ENCODE results near the gene PPP2R2C.

PPP2R2C gene

DNA sequence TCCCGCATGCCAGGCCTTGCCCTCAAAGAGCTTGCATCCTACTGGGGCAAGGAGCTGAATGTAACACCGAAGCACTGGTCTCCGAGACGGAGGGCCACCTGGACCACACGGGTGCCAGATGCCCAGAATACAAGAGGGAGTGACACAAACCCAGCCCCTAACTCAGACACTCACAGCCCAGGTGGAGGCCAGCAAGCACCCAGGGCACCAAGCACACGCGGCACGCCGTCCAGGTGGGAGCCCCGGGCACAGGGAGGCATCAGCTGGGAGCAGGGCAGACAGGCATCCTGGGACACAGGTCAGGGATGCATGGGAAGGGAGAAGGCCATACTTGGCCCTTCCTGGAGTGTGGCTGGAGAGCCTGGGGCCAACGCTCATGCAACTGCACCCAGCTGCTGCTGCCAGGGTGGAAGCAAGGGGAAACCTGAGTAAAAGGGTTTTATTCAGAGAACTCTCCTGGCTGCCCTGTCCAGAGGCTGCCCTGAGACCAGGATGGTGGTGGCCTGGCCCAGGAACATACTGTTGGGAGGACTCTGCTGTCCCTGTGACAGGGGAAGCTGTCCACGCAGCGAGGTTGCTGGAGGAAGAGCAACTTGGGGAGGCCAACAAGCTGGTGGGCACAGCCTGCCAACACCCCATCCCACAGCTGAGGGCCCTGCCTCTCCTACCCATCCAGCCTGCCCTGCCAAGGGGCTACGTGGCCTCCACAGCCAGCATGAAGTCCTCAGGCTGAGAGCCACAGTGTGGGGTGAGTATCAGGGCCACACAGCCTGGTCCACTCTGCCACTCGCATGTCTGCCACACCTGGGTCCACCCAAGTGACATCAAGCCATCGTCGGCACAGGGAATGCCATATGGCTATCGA lies 22.2 kb upstream of the PPP2R2C start:
- DNase-seq (ENCODE audit: low read depth in 2 of 2, low spot score in 1 of 2) = no peak

DNA sequence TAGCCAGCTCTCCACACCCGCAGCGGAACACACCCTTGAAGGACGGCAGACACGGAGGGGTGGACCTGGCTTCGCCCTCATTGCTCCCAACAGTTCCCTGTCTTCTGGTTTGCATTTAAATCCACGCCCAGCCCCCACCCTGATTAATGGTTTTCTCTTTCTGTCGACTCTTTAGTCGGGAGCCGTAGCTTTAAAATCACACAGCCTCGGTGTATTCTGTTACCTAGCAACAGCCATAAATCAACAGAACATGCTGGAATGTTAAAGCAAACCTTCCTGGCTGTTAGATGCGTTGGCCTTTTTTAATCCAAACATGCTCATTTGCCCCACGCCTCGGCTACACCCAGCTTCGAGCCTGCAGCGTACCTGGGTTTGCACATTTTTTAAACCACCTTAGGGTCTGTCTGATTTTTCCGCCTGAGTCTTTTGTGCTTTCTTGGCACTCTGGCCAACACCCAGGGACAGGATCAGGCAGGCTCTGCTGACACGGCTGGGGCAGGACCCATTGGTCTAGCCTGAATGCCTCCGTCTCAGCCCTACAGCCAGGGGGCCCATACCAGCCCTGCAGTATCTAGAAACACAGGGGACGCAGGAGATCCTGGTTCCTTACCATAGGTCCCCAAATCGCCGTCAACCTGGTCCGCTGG lies 21.4 kb upstream of the PPP2R2C start:
- DNase-seq (ENCODE audit: low read depth in 2 of 2, low spot score in 1 of 2) = no peak

DNA sequence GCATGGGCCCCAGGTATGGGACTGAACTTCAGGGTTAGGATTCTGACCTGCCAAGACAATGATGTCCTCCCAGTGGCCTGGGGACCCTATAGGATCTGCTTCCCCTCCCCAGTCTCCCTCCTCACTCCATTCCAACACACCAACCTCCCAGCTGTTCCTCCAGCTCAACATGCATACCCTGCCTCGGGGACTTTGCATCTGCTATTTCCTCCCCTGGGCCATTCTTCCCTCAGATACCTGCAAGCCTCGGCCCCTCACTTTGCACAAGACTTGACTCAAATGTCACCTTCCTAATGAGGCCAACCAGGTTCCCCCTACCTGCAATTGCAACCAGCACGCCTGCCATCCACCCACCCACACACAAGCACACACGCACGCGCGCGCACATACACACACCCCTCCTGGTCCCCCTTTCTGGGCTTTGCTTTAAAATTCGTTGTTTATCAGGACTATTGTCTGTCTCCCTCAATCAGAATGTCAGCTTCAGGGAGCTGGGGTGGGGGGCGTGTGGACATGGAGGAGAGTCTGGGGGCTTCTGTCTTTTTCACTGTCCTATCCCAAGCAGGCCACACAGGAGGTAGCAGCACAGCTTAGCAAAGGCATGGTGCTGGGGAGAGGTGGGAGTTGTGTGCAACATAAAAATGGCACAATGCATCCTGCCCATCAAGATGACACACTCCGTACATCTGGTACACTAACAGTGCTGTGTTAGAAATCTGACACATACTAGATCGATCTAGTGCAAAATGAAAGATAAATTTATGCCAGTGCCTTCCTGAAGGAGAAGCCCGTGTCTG lies 20.6 kb upstream of the PPP2R2C start:
- no peak for DNase-seq (ENCODE audit: low read depth in 2 of 2, low spot score in 1 of 2)

DNA sequence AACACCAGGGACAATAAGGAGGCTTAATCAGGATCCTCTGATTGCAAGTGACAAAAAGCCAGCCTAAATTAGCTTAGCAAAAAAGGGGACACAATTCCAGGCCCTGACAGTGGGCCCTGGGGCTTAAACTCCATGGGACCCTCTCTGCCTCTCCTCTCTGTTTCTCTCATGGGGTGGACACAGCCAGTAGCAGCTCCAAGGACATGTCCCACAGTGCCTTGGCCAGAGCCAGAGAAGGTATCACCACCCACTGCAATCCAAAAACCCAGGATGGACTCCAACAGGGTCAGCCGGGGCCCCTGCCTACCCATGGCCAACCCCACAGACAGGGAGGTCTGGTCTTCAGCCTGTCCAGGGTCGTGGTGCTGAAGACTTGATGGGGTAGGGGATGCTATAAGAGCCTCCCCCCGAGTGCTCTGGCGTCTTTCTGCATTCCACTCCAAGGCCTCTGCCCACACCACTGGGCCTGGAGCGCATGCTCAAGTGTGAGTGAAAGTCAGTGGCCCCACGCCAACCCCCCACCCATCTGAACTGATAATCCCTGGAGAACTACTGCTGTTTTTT lies 19.7 kb upstream of the PPP2R2C start:
- no peak for DNase-seq (ENCODE audit: low read depth in 2 of 2, low spot score in 1 of 2)

DNA sequence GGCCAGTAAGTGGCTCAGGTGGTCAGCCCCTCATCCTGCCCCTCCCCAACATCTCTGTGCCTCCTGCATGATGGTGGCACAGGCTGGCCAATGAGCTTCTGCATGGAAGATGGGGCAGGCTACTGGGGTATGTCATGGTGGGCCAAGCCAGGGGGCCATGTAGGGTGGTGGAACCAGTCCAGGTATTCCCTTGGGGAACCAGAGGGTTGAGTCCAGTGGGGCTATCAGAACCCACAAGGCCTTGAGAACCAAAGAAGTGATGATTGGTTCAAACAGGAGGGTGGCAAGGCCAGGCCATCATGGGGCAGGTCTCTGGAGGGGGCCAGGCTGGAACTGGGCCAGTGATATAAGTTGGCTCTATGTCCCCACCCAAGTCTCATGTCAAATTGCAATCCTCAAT lies 18.8 kb upstream of the PPP2R2C start:
- no peak for DNase-seq (ENCODE audit: low read depth in 2 of 2, low spot score in 1 of 2)

DNA sequence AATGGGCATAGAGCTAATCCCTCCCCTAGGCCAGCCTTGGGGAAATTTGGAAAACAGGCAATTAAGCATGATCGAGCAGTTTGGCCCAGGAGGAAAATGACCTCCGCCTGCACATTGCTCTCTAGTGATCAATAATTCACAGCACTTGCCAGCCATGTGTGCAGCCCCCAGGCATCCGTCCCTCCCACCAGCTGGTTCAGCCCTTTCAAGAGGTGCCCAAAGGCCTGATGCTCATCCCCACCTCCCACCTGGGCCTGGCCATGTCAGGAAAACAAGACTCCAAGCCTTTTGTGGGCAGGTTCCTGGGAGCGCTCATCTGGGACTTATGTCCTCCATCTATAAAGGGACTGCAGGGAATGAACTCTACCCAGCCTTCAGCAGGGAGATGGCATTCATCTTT lies 17.5 kb upstream of the PPP2R2C start:
- DNase-seq (ENCODE audit: low read depth in 2 of 2, low spot score in 1 of 2) = no peak

DNA sequence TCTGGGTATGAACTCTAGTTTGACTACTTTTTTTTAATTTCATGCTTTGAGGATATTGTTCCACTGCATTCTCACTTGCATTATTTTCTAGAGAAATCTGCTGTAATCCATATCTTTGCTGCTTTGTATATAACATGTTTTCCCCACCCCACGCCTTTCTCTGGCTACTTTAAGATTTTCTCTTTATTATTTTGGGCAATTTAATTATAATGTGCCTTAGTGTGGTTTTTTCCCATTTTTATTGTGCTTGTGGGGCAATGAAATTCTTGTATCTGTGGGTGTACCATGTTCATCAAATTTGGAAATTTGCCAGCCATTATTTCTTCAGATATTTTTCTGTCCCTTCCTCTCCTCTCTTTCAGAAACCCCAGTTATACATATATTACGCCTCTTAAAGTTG lies 15.1 kb upstream of the PPP2R2C start:
- DNase-seq (ENCODE audit: low read depth in 2 of 2, low spot score in 1 of 2) = no peak

DNA sequence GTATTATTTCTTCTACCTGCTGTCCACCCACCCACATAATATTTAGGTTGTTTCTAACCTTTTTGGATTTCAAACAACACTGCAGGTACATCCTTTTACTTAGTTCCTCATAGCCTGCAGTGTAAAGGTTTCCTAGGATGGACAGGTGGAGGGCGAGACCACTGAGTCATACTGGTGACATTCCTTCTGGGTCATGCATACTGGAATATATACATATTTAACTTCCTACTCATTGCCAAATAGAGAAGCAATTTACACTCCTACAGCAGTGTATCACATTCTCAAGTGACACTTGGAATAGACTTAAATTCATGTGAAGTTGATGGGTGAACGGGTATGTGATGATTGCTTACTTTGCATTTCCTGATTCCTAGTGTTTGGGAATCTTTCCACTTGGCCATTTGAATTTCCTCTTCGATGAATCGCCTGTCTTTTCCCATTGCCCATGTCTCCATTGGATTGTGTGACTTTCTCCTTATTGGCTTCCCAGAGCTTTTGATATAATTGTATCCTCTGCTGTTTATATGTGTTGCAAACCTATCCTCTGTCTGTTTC lies 8.2 kb upstream of the PPP2R2C start:
- DNase-seq (ENCODE audit: low read depth in 2 of 2, low spot score in 1 of 2) = no peak

DNA sequence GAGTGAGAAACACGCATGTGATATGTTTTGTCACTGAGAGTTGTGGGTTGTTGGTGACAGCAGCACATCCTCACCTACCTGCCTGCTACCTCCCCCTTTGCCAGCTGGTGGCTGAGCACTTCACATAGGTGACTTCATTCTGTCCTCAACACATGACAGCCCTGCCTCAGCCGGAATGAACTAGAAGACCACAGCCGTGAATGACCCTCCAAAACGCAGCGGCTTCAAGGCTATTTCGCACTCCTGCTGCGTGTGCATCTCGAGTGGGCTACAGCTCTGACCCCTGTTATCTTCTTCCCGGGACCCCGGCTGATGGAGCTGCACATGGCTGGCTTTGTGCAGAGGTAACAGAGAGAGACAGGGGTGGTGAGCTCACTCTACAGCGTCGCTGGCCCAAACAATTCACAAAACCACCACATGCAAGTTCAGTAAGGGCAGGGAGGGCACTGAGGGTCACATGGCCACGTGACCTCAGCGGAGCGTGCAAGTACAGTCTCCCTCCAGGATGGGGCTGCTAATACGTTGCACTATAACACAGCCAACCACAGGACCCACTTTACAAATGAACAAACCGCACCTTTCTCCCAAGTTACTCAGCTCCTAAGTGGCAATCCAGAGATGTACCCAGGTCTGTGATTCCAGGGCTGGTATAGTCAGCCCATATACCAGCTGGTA lies 6.3 kb upstream of the PPP2R2C start:
- DNase-seq (ENCODE audit: low read depth in 2 of 2, low spot score in 1 of 2) = no peak

DNA sequence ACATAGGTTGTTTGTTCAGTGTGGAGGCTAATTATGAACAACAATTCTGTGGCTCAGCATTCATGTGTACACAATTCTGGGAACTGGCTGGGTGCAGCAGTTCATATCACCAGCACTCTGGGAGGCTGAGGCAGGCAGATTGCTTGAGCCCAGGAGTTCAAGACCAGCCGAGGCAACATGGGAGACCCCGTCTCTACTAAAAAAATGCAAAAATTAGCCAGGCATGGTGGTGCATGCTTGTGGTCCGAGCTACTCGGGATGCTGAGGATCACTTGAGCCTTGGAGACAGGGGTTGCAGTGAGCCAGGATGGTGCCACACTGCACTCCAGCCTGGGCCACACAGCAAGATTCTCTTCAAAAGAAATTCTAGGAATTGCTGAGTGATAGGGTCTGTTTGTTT lies 4.5 kb upstream of the PPP2R2C start:
- DNase-seq (ENCODE audit: low read depth in 2 of 2, low spot score in 1 of 2) = no peak

DNA sequence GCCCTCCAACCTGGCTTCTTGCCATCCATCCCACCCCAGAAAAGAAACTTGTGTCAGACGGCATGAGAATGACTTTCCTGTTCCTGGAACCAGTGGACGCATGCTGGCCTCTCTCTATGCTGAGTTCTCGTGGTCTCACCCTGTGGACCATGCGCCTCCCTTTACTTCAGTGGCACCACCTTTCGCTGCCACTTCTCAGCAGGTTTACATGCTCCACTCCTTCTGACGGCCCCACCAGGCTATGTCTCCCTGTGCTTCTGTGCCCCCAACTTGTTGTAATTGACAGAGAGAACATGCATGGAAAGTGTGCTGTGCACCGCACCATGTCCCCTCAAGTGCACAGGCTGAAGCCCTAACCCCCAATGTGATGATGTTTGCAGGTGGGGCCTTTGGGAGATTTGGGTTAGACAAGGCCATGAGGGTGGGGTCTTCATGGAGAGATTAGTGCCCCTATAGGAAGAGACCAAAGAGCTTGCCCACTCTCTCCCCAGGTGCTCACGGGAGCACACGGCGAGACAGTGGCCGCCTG lies 3.1 kb upstream of the PPP2R2C start:
- no peak for DNase-seq (ENCODE audit: low read depth in 2 of 2, low spot score in 1 of 2)

DNA sequence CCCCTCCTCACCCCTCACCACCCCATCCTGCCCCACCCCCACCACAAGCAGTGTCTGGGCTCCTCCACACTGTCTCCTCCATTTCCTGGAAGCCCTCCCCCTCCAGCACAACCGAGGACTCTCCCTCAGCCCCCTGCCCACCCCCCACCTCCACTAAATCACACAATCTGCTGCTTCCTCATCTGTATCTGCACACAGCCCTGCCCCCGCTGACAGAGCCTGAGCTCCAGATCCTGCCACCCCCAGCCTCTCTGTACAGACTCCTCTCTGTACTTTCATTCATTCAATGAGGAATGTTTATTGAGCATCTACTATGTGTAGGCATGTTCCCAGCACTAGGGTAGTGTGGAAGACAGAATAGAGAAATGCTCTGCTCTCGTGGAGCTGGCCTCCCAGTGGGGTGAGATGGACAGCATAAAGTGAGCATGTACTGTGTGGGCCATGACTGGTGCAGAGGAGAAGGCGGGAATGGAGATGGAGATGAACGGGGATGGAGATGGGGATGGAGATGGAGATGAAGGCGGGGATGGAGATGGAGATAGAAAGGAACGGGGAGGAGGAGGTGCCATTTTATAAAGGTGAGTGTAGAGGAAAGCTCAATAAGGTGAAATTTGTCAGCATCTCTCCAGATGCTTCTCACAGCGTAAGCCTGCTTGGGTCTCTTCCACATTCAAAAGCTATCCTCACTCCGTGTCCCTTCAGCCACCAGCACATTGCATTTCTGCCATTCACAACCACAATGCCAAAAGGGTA lies 2.5 kb upstream of the PPP2R2C start:
- DNase-seq (ENCODE audit: low read depth in 2 of 2, low spot score in 1 of 2) = no peak

DNA sequence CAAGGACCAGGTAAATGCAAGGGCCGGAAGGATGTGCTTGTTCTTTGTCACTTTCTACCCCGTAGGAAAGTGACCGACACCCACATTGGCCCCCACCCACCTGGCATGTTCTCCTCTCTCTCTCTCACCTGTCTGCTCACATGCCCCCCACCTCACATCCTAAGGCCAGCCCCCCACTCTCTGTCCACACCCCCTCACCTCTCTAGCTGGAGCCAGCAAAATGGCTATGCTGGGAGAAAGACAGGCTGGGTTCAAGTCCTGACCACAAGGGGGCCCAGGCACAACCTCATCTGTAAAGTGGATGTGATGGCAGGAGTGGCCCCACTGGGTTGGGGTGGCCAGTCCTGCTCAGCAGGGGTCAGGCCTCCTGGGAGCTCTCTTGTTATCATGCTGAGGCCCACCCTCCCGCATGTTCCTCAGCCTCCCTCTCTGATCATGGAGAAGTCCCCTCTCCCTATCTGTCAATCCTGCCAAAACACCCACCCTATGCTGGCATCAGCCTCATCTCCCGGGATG lies 1.7 kb upstream of the PPP2R2C start:
- DNase-seq (ENCODE audit: low read depth in 2 of 2, low spot score in 1 of 2) = no peak

DNA sequence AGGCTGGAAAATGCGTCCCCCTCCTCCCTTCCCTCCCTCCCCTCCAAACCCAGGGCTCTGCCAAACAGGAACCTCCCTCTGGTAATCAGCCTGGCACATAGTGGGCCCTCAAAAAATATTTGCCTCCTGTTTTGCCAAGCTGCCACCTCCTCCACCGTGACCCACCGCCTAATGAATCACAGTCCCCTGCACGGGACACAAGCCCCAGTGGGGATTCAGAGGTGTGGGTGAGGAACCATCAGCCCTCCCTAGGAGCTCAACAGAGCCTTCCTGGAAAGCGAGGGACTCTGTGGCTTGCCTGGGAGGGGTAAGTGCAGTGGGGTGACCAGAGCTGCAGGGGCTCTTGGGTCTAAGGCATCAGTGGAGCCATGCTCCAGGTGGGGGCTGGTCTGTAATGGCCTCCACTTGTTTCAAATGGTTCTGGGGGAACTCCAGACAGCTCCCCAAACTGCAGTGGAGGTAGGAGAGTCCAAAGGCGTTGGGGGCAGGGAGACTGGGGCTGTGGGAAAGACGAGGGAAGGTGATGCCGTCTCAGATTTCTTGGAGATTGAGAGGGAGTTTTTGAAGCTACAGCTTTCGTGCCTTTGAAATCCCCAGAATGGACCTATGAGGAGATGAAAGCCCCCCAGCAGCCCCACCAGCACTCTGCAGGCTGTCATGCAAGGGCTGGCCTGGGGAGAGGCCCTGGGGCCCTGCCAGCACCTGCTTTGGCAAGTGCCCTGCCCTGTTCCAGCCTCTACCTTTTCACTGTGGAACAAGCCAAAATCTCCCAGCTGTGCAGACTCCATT lies 1.0 kb upstream of the PPP2R2C start:
- no peak for DNase-seq (ENCODE audit: low read depth in 2 of 2, low spot score in 1 of 2)

DNA sequence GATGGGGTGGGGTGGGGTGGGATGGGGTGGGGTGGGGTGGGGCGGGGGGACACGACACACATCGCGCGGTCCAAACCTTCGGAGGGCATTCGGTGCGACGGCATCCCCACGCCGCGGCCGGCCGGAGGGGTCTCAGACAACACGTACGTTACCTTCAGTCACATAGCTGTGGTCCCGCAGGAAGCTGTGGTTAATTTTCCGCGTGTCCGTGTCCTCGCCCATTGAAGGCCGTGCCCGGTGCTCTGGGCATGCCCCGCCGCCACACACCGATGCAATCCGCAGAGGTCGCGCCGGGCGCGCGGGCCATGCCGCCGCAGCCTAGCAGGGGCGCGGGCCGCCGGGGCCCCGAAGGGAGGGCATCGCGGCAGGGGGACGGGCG lies 417 bp downstream of the PPP2R2C start:
- DNase-seq (ENCODE audit: low read depth in 2 of 2, low spot score in 1 of 2) = no peak

DNA sequence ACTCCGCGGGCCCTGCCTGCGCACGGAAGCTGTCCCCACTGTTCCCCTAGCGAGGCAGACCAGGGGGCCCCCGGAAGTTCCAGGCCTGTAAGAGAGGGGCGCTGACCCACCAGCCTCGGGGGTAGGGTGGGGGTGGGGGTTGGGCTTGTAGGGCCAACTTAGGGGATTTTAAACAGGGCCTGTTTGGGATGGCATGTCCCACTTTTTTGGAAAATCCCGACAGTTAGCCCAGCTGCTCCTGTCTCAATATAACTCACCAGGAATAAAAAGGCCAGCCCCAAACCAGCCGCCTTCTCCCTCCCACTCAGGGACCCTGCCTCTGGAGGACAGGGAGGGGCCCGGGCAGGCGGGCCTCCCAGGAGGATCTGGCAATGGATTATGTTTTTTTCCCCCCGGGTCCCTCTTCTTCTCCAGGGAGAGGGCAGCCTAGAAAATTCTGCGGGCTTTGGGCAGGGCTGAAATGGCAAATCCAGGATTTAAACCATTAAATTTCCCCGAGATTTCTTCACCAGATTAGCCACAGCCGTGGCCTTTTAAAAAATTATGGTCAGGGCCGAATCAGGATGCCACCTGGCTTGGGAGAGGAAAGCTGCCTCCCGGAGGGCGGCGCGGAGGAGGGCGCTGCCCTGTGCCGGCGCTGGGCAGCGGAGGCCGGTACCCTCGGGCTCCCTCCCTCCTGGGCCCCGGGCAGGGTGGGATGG lies 957 bp downstream of the PPP2R2C start:
- DNase-seq (ENCODE audit: low read depth in 2 of 2, low spot score in 1 of 2) = no peak

DNA sequence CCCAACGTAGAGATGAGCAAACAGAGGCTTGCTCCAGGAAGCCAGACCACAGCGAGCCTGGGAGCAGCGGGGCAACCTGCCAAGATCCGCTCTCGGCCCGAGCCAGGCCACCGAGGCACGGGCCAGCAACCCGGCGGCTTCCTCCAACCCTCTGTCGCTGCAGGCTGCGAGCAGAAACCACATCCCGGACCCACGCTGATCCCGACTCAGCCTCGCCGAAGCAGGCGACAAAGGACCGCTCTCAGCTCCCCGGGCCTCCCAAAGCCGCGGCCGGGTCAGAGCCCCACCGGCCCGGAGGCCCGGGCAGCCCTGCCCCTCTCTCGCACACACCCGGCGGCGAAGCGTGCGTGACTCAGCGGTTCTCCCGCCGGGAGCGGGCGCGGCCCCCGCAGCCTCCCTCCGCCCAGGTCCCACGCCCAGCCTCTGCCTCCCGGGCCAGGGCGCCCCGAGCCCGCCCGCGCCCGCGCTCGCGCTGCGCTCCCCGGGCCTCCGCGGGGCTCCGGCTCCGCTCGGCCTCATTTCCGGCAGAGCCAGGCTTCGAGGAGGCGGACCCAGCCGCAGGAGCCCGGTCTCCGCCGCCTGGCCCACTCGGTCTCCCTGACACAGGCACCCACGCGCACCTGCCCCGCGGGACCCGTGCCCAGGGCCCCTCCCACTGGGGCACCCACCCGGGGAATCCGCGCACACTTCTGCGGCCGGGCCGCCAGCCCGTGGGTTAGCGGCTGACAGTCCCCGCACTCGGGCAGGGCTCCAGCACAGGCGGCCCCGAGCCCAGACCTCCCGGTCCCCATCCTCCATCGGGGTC lies 1.7 kb downstream of the PPP2R2C start:
- DNase-seq (ENCODE audit: low read depth in 2 of 2, low spot score in 1 of 2) = no peak
